DMS 273 (cell line): Measurements from ENCODE around the gene GINS3.

ENCODE experiments used
- DNase-seq: peaks from one replicate; lab custom pipeline; 2025; ENCODE audit not compliant: unreplicated experiment; lab: John Stamatoyannopoulos, UW

GINS3 gene

GRCh38 chr16:58421529-58421928 is 29.3 kb downstream of the GINS3 start:
- no peak for DNase-seq

- DNase-seq, result peak; percentile 20
Measured at GRCh38 chr16:58422809-58423208, 30.5 kb downstream of the GINS3 start.

- DNase-seq, result no peak
Measured at GRCh38 chr16:58425245-58425644, 33.0 kb downstream of the GINS3 start.

GRCh38 chr16:58425756-58426494 is 33.7 kb downstream of the GINS3 start:
- DNase-seq, result no peak

GRCh38 chr16:58426966-58427365 is 34.7 kb downstream of the GINS3 start:
- peak; percentile 71 for DNase-seq

- DNase-seq, result no peak
Measured at GRCh38 chr16:58428621-58429542, 36.6 kb downstream of the GINS3 start.

- no peak for DNase-seq
Measured at GRCh38 chr16:58430718-58431117, 38.4 kb downstream of the GINS3 start.

- DNase-seq, result no peak
Measured at GRCh38 chr16:58433569-58433951, 41.3 kb downstream of the GINS3 start.

GRCh38 chr16:58435779-58436178 is 43.5 kb downstream of the GINS3 start:
- peak; percentile 28 for DNase-seq

- peak; percentile 67 for DNase-seq
Measured at GRCh38 chr16:58440131-58440530, 47.9 kb downstream of the GINS3 start.

- DNase-seq, result peak; percentile 84
Measured at GRCh38 chr16:58442547-58442946, 50.3 kb downstream of the GINS3 start.

- no peak for DNase-seq
Measured at GRCh38 chr16:58443783-58444182, 51.5 kb downstream of the GINS3 start.

GRCh38 chr16:58444265-58444664 is 52.0 kb downstream of the GINS3 start:
- no peak for DNase-seq

- no peak for DNase-seq
Measured at GRCh38 chr16:58448890-58449289, 56.6 kb downstream of the GINS3 start.

GRCh38 chr16:58449306-58449705 is 57.0 kb downstream of the GINS3 start:
- no peak for DNase-seq

- no peak for DNase-seq
Measured at GRCh38 chr16:58449768-58450167, 57.5 kb downstream of the GINS3 start.

GRCh38 chr16:58450590-58450989 is 58.3 kb downstream of the GINS3 start:
- DNase-seq, result no peak

GRCh38 chr16:58451265-58451689 is 59.0 kb downstream of the GINS3 start:
- DNase-seq, result no peak

- DNase-seq, result peak; percentile 27
Measured at GRCh38 chr16:58451945-58452401, 59.7 kb downstream of the GINS3 start.

- no peak for DNase-seq
Measured at GRCh38 chr16:58452640-58453039, 60.4 kb downstream of the GINS3 start.

GRCh38 chr16:58454178-58454577 is 61.9 kb downstream of the GINS3 start:
- DNase-seq, result no peak

- DNase-seq, result no peak
Measured at GRCh38 chr16:58454856-58455255, 62.6 kb downstream of the GINS3 start.
